ENCODE data around the gene SLC9A9. TPM values are rescaled to one million over a fixed set of nuclear protein-coding genes. Genes with fewer than 3 reads are reported as not detected.

SLC9A9 gene
- total RNA-seq, 1 experiment from 2014 or later: not detected

DNA sequence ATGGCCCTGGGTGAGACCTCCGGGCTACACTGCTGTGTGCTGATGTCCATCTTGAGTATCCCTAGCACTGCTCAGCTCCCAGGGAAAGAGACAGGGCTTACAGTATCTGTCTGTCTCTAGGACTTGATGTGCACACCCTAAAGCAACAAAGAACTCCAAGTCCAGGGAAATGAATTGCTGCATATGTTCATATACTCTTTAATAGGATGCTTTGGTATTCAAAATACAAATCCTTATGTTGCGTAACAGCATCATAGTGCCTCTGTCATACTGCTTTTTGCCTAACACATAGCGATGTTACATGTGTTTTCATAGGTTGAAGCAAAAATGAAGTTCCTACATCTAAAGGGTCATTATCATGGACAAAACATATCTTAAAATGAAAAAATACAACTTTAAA, 299.9 kb downstream of the SLC9A9 start:
- intact Hi-C loops (cut with micrococcal nuclease; ENCODE audit: unreplicated experiment): no loop called here
- H3K9me3 ChIP-seq: no peaks in the 10 kb centered on the region
- H3K36me3 ChIP-seq (ENCODE audit: control insufficient read depth, insufficient read depth, low read length): no peaks in the 10 kb centered on the region
- no TSS peak for BruUV-seq (replicated peaks)
- ChIA-PET POLR2A (no interaction called here), CTCF (no interaction called here)
- Mint-ChIP-seq H3K27me3 (ENCODE audit: insufficient read depth, unreplicated experiment) (peaks cover 13% of the 10 kb centered on the region), H3K9me3 (ENCODE audit: unreplicated experiment) (no peaks in the 10 kb centered on the region), H3K4me1 (ENCODE audit: low read depth, unreplicated experiment) (no peaks in the 10 kb centered on the region), H3K27ac (ENCODE audit: unreplicated experiment) (no peak overlapping the region), H3K4me3 (ENCODE audit: unreplicated experiment) (no peak overlapping the region), H3K36me3 (ENCODE audit: insufficient read depth, unreplicated experiment) (no peaks in the 10 kb centered on the region)
- no peaks in the 10 kb centered on the region for H3K4me1 ChIP-seq
- H3K27me3 ChIP-seq (replicated peaks; ENCODE audit: control insufficient read depth, insufficient read depth, low read length): no peaks in the 10 kb centered on the region
- no peak for DNase-seq
- TF ChIP-seq, protein P1, sequence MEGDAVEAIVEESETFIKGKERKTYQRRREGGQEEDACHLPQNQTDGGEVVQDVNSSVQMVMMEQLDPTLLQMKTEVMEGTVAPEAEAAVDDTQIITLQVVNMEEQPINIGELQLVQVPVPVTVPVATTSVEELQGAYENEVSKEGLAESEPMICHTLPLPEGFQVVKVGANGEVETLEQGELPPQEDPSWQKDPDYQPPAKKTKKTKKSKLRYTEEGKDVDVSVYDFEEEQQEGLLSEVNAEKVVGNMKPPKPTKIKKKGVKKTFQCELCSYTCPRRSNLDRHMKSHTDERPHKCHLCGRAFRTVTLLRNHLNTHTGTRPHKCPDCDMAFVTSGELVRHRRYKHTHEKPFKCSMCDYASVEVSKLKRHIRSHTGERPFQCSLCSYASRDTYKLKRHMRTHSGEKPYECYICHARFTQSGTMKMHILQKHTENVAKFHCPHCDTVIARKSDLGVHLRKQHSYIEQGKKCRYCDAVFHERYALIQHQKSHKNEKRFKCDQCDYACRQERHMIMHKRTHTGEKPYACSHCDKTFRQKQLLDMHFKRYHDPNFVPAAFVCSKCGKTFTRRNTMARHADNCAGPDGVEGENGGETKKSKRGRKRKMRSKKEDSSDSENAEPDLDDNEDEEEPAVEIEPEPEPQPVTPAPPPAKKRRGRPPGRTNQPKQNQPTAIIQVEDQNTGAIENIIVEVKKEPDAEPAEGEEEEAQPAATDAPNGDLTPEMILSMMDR (IDR thresholded peaks at IDR 0.05; ENCODE audit: insufficient read depth in 1 of 2, low read depth in 1 of 2, low read length in 1 of 2, severe bottlenecking in 1 of 2, unreplicated experiment in 1 of 2): no peak
- no peak overlapping the region for H3K4me3 ChIP-seq (ENCODE audit: low read depth, low read length)

DNA sequence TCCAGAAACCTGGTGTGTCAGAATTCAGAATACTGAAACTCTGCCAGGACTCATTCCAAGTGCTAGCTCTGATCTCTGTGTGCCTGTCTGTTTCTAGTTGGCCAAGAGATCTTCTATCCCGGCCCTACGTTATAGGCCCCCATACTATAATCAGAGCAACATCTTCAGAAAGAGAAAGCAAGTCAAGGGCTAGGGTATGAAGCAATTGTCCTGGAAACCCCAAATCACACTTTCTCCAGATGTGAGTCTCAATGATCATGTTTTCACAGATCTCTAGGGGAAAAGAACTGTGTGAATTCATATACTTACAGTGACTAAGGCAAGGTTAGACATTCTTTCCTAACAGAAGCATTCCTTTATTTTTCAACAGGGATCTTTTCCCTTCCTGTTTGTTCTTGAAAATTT, 309.7 kb downstream of the SLC9A9 start:
- no TSS peak for BruUV-seq (replicated peaks)
- H3K4me1 ChIP-seq: no peaks in the 10 kb centered on the region
- POLR2A ChIA-PET: no interaction called here
- Mint-ChIP-seq H3K9me3 (ENCODE audit: unreplicated experiment) (no peaks in the 10 kb centered on the region), H3K4me1 (ENCODE audit: low read depth, unreplicated experiment) (no peaks in the 10 kb centered on the region), H3K27ac (ENCODE audit: unreplicated experiment) (no peak overlapping the region), H3K36me3 (ENCODE audit: insufficient read depth, unreplicated experiment) (no peaks in the 10 kb centered on the region), H3K4me3 (ENCODE audit: unreplicated experiment) (no peak overlapping the region), H3K27me3 (ENCODE audit: insufficient read depth, unreplicated experiment) (peaks cover 7% of the 10 kb centered on the region)
- TF ChIP-seq, protein P1 (IDR thresholded peaks at IDR 0.05; ENCODE audit: insufficient read depth in 1 of 2, low read depth in 1 of 2, low read length in 1 of 2, severe bottlenecking in 1 of 2, unreplicated experiment in 1 of 2): no peak
- no peak for DNase-seq
- no peak overlapping the region for H3K4me3 ChIP-seq (ENCODE audit: low read depth, low read length)
- no peaks in the 10 kb centered on the region for H3K9me3 ChIP-seq
- CTCF ChIA-PET: no interaction called here
- H3K27me3 ChIP-seq (replicated peaks; ENCODE audit: control insufficient read depth, insufficient read depth, low read length): no peaks in the 10 kb centered on the region
- intact Hi-C loops (cut with micrococcal nuclease; ENCODE audit: unreplicated experiment): no loop called here
- no peaks in the 10 kb centered on the region for H3K36me3 ChIP-seq (ENCODE audit: control insufficient read depth, insufficient read depth, low read length)

DNA sequence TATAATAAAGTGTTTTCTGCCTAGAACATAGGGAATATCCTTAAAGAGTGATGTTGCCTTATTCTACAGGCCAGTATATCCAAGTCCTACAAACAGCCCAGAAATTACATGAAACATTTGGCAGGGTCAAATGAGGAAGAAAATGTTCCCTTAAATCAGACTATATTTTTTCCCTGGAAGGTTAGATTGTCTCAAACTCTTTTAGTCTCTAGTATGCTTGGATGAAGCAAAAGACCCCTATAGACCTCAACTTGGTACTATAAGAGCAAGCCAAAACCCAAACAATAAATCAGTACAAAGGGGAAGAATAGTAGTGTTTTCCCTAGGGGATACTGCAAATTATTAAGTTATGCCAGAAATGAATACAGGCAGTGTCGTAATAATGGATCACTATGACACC, 310.2 kb downstream of the SLC9A9 start:
- no peak for DNase-seq
- TF ChIP-seq, protein P1 (IDR thresholded peaks at IDR 0.05; ENCODE audit: insufficient read depth in 1 of 2, low read depth in 1 of 2, low read length in 1 of 2, severe bottlenecking in 1 of 2, unreplicated experiment in 1 of 2): no peak
- no peaks in the 10 kb centered on the region for H3K9me3 Mint-ChIP-seq (ENCODE audit: unreplicated experiment)
- Histone ChIP-seq H3K9me3 (no peaks in the 10 kb centered on the region), H3K36me3 (ENCODE audit: control insufficient read depth, insufficient read depth, low read length) (no peaks in the 10 kb centered on the region), H3K27me3 (replicated peaks; ENCODE audit: control insufficient read depth, insufficient read depth, low read length) (no peaks in the 10 kb centered on the region), H3K4me3 (ENCODE audit: low read depth, low read length) (no peak overlapping the region), H3K4me1 (no peaks in the 10 kb centered on the region)
- H3K36me3 Mint-ChIP-seq (ENCODE audit: insufficient read depth, unreplicated experiment): no peaks in the 10 kb centered on the region
- H3K27me3 Mint-ChIP-seq (ENCODE audit: insufficient read depth, unreplicated experiment): peaks cover 7% of the 10 kb centered on the region
- ChIA-PET CTCF (no interaction called here), POLR2A (no interaction called here)
- H3K27ac Mint-ChIP-seq (ENCODE audit: unreplicated experiment): no peak overlapping the region
- intact Hi-C loops (cut with micrococcal nuclease; ENCODE audit: unreplicated experiment): no loop called here
- no TSS peak for BruUV-seq (replicated peaks)
- H3K4me1 Mint-ChIP-seq (ENCODE audit: low read depth, unreplicated experiment): no peaks in the 10 kb centered on the region
- H3K4me3 Mint-ChIP-seq (ENCODE audit: unreplicated experiment): no peak overlapping the region
